ENCODE results near the gene KCNIP4. TPM values are rescaled to one million over a fixed set of nuclear protein-coding genes. Genes with fewer than 3 reads are reported as not detected.

The KCNIP4 gene
- total and polyA plus RNA-seq, 10 of the 15 experiments (the other 5 are each of a cell fraction or from before 2014, with no cell fraction given): 0.03 to 0.23 (median 0.13) TPM; not detected in 7

- TF ChIP-seq STAT3 (IDR thresholded peaks at IDR 0.05; ENCODE audit: low read depth, low read length) (no peak), ATF3 (IDR thresholded peaks at IDR 0.05; ENCODE audit: borderline replicate concordance, extremely low read depth, low read depth, low read length) (no peak), SP1 (IDR thresholded peaks at IDR 0.05; ENCODE audit: low read depth, low read length) (no peak), RELB (IDR thresholded peaks at IDR 0.05; ENCODE audit: low read depth) (no peak), TARDBP (IDR thresholded peaks at IDR 0.05; ENCODE audit: borderline replicate concordance) (no peak), ZBTB11 (CRISPR knock-in tag; IDR thresholded peaks at IDR 0.05) (no peak)
Observed at GRCh38 chr4:20895988-20896387, 1052.6 kb downstream of the KCNIP4 start (continued).

- CTCF ChIA-PET: no interaction called here
- no peak for FAIRE-seq
- SMC1A ChIA-PET (ENCODE audit: uncharacterized antibody, unreplicated experiment): no interaction called here
- TF ChIP-seq JUNB (IDR thresholded peaks at IDR 0.05) (no peak), SMAD1 (IDR thresholded peaks at IDR 0.05; ENCODE audit: low read depth, partially characterized antibody) (no peak), CBFB (IDR thresholded peaks at IDR 0.05; ENCODE audit: low read depth) (no peak), EP300 (IDR thresholded peaks at IDR 0.05; ENCODE audit: borderline replicate concordance in 1 of 2, control insufficient read depth in 1 of 2, low read depth in 2 of 2, low read length in 2 of 2) (no peak), MTA3 (IDR thresholded peaks at IDR 0.05; ENCODE audit: borderline replicate concordance, low read length) (no peak), CHD4 (IDR thresholded peaks at IDR 0.05) (no peak), WRNIP1 (IDR thresholded peaks at IDR 0.05; ENCODE audit: borderline replicate concordance, low read depth, low read length) (no peak), PML (IDR thresholded peaks at IDR 0.05; ENCODE audit: low read length) (no peak), BCL11A (IDR thresholded peaks at IDR 0.05; ENCODE audit: low read depth, low read length) (no peak), EED (IDR thresholded peaks at IDR 0.05; ENCODE audit: low read depth) (no peak), KAT2A (conservative IDR thresholded peaks at IDR 0.05; ENCODE audit: control insufficient read depth, low read depth, low read length) (no peak), GATAD2B (conservative IDR thresholded peaks at IDR 0.05; ENCODE audit: low read depth) (no peak)
- TF ChIP-seq, protein P1, sequence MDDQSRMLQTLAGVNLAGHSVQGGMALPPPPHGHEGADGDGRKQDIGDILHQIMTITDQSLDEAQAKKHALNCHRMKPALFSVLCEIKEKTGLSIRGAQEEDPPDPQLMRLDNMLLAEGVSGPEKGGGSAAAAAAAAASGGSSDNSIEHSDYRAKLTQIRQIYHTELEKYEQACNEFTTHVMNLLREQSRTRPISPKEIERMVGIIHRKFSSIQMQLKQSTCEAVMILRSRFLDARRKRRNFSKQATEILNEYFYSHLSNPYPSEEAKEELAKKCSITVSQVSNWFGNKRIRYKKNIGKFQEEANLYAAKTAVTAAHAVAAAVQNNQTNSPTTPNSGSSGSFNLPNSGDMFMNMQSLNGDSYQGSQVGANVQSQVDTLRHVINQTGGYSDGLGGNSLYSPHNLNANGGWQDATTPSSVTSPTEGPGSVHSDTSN (IDR thresholded peaks at IDR 0.05; ENCODE audit: insufficient replicate concordance, low read depth, low read length): no peak
Observed at GRCh38 chr4:20895208-20895607, 1053.4 kb downstream of the KCNIP4 start.

More at GRCh38 chr4:20895208-20895607, 1053.4 kb downstream of the KCNIP4 start:
- Histone ChIP-seq H3K27ac (ENCODE audit: control insufficient read depth, insufficient read depth) (no peak overlapping the region), H3K9ac (ENCODE audit: control insufficient read depth, insufficient read depth, low read length) (no peak overlapping the region), H3K79me2 (ENCODE audit: control insufficient read depth, insufficient read depth, low read length) (no peaks in the 10 kb centered on the region), H3K27me3 (replicated peaks in 1 of 2; ENCODE audit: control insufficient read depth in 2 of 2, insufficient read depth in 2 of 2, low read length in 1 of 2) (no peaks in the 10 kb centered on the region), H3K4me2 (ENCODE audit: control insufficient read depth, insufficient read depth) (no peak overlapping the region), H3K9me3 (replicated peaks; ENCODE audit: control insufficient read depth, insufficient read depth, low read length) (no peaks in the 10 kb centered on the region), H4K20me1 (ENCODE audit: control insufficient read depth, insufficient read depth) (no peaks in the 10 kb centered on the region), H3K4me3 (no peak overlapping the region), H3K4me1 (ENCODE audit: control insufficient read depth, insufficient read depth, low read length) (no peaks in the 10 kb centered on the region), H2AFZ (ENCODE audit: control insufficient read depth, low read depth, low read length) (no peak overlapping the region), H3K36me3 (ENCODE audit: control insufficient read depth in 2 of 2, insufficient read depth in 2 of 2, low read length in 1 of 2) (no peaks in the 10 kb centered on the region)
- intact Hi-C loops (cut with micrococcal nuclease; ENCODE audit: unreplicated experiment): no loop called here
- no TSS peak for BruUV-seq (replicated peaks)
- in situ Hi-C loops (cut with MboI): no loop called here
- ChIA-PET POLR2A (no interaction called here), RAD21 (ENCODE audit: unreplicated experiment) (no interaction called here)
- DNase-seq (ENCODE audit: low read depth, low spot score): no peak
- ATAC-seq: no peak

Measured in GM12878 (cell line).